Measurements from ENCODE around the gene DIS3.

DNA sequence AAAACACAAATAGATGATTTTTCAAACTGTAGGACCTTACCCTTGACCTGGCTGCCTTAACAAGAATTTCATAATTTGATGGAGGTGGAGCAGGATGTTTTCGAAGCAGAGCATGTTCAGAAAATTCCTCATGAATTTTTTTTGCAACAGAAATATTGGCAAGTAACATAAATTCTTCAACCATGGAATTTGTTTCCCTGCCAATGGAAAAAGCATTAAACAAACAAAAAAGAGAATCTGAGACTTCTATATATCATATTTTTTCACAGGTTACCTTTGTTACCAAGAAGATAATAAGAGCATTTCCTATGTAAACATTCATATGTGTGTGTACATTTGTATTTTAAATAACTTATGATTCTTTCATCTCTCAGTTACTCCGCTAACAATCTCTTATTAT, 18.3 kb downstream of the DIS3 start:
- no peak for TF ChIP-seq POLR2A (IDR thresholded peaks at IDR 0.05)
- TF ChIP-seq, protein P1, sequence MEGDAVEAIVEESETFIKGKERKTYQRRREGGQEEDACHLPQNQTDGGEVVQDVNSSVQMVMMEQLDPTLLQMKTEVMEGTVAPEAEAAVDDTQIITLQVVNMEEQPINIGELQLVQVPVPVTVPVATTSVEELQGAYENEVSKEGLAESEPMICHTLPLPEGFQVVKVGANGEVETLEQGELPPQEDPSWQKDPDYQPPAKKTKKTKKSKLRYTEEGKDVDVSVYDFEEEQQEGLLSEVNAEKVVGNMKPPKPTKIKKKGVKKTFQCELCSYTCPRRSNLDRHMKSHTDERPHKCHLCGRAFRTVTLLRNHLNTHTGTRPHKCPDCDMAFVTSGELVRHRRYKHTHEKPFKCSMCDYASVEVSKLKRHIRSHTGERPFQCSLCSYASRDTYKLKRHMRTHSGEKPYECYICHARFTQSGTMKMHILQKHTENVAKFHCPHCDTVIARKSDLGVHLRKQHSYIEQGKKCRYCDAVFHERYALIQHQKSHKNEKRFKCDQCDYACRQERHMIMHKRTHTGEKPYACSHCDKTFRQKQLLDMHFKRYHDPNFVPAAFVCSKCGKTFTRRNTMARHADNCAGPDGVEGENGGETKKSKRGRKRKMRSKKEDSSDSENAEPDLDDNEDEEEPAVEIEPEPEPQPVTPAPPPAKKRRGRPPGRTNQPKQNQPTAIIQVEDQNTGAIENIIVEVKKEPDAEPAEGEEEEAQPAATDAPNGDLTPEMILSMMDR (IDR thresholded peaks at IDR 0.05), result no peak
- TF ChIP-seq POLR2AphosphoS5 (IDR thresholded peaks at IDR 0.05), result no peak
